ENCODE results near the gene ADAMTS15. TPM values are rescaled to one million over a fixed set of nuclear protein-coding genes. Genes with fewer than 3 reads are reported as not detected.

The ADAMTS15 gene
- total RNA-seq, 1 donor = 2.2 TPM

GRCh38 chr11:130422251-130422995 lies 26.0 kb upstream of the ADAMTS15 start:
- TF ChIP-seq CTCF (IDR thresholded peaks at IDR 0.05; ENCODE audit: insufficient read depth, low read depth, low read length) = no peak
- DNase-seq (ENCODE audit: low read depth) = no peak
- H3K4me3 ChIP-seq (ENCODE audit: low read depth, low read length) = no peak overlapping the region

DNA sequence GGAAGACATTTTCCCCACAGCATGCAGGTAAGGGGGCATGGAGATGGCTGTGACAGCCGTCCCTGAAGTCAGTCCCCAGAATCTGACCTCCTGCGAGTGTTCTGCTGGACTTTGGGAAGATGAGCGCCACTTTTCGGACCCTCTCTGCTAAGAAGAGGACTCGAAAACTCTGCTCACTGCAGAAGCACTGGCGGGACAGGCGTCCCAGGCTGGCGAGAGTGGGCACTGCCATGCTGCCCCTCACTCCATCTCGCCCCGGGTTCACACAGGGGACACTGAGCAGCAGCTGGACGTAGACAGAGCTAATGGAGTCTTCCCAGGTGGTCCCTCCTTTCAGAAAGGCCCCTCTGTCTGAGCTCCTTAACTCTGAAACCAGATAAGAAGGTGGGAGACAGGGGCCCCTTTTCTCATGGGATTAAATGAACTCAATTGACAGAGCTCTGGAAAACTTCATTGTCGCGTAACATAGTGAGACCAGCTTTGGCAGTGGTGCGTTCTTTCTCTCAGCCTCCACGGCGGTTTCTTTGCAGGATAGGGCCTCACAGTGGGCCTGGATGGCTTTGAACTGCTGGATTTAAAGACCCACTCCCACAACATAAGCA lies 24.8 kb upstream of the ADAMTS15 start:
- no peak for TF ChIP-seq CTCF (IDR thresholded peaks at IDR 0.05; ENCODE audit: insufficient read depth, low read depth, low read length)
- no peak for DNase-seq (ENCODE audit: low read depth)
- H3K4me3 ChIP-seq (ENCODE audit: low read depth, low read length) = no peak overlapping the region

DNA sequence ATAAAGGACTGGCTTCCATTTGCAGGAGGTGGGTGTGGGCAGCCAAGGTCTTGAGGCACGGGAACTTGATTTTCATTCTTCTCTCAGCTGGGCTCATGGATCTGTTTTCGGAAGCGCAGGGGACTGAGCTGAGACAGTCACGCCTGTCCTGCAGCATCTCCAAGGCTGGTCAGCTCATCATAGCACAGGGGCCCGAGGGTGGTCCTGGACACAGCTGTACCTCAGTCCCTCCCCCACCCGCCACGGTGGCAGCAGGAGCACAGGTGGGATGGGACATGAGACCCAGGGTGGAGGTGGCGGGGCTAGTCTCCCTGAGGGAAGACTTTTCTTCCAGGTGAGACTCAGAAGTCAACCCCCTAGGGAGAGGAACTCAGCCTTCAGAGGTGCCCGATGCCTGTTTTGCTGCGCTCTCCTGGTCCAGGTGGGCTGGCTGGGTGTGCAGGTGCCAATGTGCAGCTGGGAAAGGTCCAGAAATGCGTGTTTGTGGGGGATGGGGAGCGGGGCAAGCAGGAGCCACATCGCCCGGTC lies 23.8 kb upstream of the ADAMTS15 start:
- no peak for TF ChIP-seq CTCF (IDR thresholded peaks at IDR 0.05; ENCODE audit: insufficient read depth, low read depth, low read length)
- DNase-seq (ENCODE audit: low read depth) = no peak
- H3K4me3 ChIP-seq (ENCODE audit: low read depth, low read length) = no peak overlapping the region

GRCh38 chr11:130425156-130425555 lies 23.3 kb upstream of the ADAMTS15 start:
- DNase-seq (ENCODE audit: low read depth) = no peak
- TF ChIP-seq CTCF (IDR thresholded peaks at IDR 0.05; ENCODE audit: insufficient read depth, low read depth, low read length) = no peak
- H3K4me3 ChIP-seq (ENCODE audit: low read depth, low read length) = no peak overlapping the region

GRCh38 chr11:130426223-130426836 lies 22.1 kb upstream of the ADAMTS15 start:
- no peak for TF ChIP-seq CTCF (IDR thresholded peaks at IDR 0.05; ENCODE audit: insufficient read depth, low read depth, low read length)
- no peak overlapping the region for H3K4me3 ChIP-seq (ENCODE audit: low read depth, low read length)
- no peak for DNase-seq (ENCODE audit: low read depth)

DNA sequence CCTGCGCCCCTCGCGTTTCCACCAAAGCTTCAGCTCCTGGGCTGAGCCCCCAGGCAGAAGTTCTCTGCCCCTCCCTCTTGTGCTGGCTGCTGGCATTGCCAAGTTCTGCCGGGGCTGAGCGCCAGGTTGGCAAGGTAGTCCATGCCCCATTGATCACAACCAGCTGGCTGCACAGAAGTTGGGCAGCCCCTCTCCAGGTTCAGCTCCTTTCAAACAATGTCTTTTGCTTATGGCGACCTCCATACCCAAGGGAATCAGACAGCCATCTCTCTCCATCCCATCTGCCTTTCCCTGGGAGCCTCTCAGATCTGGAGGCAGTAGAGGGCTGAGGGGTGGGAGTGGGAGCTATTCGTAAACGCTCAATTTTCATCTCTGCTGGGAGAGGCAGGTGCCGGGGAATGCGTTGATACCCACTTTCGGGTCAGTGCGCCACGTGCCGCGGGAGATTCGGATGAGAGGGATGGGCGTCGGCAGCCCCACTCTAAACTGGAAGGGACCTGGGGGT lies 21.6 kb upstream of the ADAMTS15 start:
- DNase-seq (ENCODE audit: low read depth) = no peak
- no peak overlapping the region for H3K4me3 ChIP-seq (ENCODE audit: low read depth, low read length)
- no peak for TF ChIP-seq CTCF (IDR thresholded peaks at IDR 0.05; ENCODE audit: insufficient read depth, low read depth, low read length)
